ELF-1 (cell line): ENCODE measurements around the gene TSPO.

Experiments
- DNase-seq: peaks from one replicate; pipeline ENCODE4 v3.0.0-alpha.2; 2016; ENCODE audit warnings: low read depth, low spot score

Gene TSPO

GRCh38 chr22:43201486-43202219, 50.3 kb downstream of the TSPO start:
- no peak for DNase-seq

GRCh38 chr22:43202326-43202725, 51.0 kb downstream of the TSPO start:
- no peak for DNase-seq

GRCh38 chr22:43202756-43203410, 51.5 kb downstream of the TSPO start:
- peak; percentile 34 for DNase-seq

- peak; percentile 75 for DNase-seq
These were observed 52.2 kb downstream of the TSPO start for GRCh38 chr22:43203471-43203981.

- no peak for DNase-seq
These were observed 53.9 kb downstream of the TSPO start for GRCh38 chr22:43205261-43205691.

GRCh38 chr22:43205748-43206508, 54.6 kb downstream of the TSPO start:
- no peak for DNase-seq

GRCh38 chr22:43206509-43207161, 55.3 kb downstream of the TSPO start:
- DNase-seq, result no peak

- DNase-seq, result no peak
These were observed 56.0 kb downstream of the TSPO start for GRCh38 chr22:43207386-43207785.

- DNase-seq, result no peak
These were observed 56.7 kb downstream of the TSPO start for GRCh38 chr22:43207849-43208702.

GRCh38 chr22:43208703-43209522, 57.6 kb downstream of the TSPO start:
- DNase-seq, result no peak

- no peak for DNase-seq
These were observed 58.1 kb downstream of the TSPO start for GRCh38 chr22:43209523-43209890.

- no peak for DNase-seq
These were observed 58.6 kb downstream of the TSPO start for GRCh38 chr22:43209971-43210370.

- DNase-seq, result no peak
These were observed 59.5 kb downstream of the TSPO start for GRCh38 chr22:43210631-43211515.

GRCh38 chr22:43211941-43212433, 60.6 kb downstream of the TSPO start:
- no peak for DNase-seq

- no peak for DNase-seq
These were observed 61.1 kb downstream of the TSPO start for GRCh38 chr22:43212434-43212952.
